Amniotic stem cell (primary cell): ENCODE results near the gene SLC39A3.

Experiments
- DNase-seq: peaks from one replicate; lab custom pipeline; 2025; lab: John Stamatoyannopoulos, UW

SLC39A3 gene, protein sequence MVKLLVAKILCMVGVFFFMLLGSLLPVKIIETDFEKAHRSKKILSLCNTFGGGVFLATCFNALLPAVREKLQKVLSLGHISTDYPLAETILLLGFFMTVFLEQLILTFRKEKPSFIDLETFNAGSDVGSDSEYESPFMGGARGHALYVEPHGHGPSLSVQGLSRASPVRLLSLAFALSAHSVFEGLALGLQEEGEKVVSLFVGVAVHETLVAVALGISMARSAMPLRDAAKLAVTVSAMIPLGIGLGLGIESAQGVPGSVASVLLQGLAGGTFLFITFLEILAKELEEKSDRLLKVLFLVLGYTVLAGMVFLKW

GRCh38 chr19:2739602-2740313 is at the start of gene SLC39A3:
SLC39A3 (minus strand) TSS chr19:2740017; CDS start chr19:2737257, 2,760 bp downstream.
- peak; percentile 95 for DNase-seq

- no peak for DNase-seq
Observed at GRCh38 chr19:2788237-2788636, 48.4 kb upstream of the SLC39A3 start.

GRCh38 chr19:2787115-2787514 is 47.3 kb upstream of the SLC39A3 start:
- DNase-seq, result no peak

DNA sequence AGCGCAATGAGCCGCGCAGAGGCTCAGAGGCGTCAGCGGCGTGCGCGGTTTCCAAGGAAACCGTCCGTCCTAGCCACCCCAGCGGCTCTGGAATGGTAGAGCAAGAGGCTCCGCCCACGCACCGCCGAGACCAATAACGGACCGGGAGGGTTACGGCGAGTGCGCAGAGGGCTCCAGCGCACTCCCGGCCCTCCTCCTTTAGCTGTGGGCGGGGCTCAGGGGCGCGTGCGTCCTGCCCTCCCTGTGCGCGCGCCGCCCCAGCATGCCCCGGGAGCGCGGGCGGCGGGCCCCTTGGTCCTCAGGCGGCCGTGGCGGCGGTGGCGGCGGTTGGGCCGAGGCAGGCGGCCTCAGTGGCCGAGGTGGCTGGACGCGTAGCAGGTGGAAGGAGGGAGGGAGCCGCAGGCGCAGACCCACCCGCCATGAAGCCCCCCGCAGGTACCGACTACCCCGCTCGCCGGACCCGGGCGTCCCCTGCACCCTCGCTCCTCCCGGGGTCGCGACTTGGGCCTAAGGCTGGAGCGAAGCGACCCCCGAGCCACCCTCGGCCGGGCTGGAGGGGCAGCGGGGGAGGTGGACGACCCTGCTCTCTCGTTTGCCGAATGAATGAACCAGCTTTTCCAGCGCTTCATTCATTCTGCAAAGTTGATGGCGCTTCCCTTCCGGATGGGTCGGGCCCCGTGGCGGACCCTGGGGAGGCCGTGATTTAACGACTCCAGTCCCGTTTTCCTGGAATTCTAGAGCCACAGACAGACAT is 45.6 kb upstream of the SLC39A3 start, which contains the start of gene THOP1:
Gene THOP1, plus strand, starts transcription at position 260 of the 754 bp plus-strand sequence. Its CDS starts 160 bp downstream, at position 420.
- DNase-seq, result peak; percentile 98

- no peak for DNase-seq
Observed at GRCh38 chr19:2783781-2784145, 43.9 kb upstream of the SLC39A3 start.

DNA sequence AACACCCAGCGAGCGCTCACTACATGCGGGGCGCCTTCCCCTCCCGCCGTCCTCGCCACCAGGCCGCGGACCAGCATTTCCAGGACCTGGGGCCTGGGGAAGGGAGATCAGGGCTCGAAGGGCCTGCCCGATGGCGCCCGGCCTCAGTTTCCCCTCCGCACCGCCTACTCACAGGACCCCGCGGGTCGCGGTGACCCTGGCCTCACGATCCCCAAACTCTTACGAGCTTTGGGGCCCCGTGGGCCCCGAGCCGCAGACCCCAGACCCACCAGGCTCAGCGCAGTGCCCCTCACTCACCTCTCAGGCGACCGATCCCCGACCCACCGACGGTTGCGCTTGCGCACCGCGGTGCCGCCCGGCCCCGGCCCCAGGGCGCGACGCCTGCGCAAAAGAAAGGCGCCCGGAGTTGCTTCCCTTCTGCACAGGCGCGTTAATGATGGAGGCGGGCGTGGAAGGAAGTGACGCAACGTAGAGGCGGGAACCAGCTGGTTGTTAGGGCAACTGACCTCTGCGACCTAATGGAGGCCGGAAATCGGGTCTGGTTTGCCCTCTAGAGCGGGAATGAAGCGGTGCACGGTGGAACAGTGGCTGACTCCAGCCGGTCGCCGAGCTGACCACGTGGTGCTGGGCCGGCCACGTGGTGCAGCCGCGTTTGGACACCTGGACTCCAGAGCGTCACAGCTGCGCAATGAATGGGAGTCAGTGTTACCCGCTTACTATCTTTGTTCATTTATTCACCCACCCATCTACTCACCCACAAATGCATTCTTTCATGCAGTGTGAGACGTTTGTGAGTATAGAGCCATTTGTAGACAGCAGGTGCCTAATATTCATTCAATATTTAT is 43.3 kb upstream of the SLC39A3 start, which contains the start of gene SGTA:
Gene SGTA, minus strand, starts transcription at position 338 of the 845 bp plus-strand sequence. CDS start 14,205 bp downstream, outside the sequence.
- DNase-seq, result peak; percentile 99

DNA sequence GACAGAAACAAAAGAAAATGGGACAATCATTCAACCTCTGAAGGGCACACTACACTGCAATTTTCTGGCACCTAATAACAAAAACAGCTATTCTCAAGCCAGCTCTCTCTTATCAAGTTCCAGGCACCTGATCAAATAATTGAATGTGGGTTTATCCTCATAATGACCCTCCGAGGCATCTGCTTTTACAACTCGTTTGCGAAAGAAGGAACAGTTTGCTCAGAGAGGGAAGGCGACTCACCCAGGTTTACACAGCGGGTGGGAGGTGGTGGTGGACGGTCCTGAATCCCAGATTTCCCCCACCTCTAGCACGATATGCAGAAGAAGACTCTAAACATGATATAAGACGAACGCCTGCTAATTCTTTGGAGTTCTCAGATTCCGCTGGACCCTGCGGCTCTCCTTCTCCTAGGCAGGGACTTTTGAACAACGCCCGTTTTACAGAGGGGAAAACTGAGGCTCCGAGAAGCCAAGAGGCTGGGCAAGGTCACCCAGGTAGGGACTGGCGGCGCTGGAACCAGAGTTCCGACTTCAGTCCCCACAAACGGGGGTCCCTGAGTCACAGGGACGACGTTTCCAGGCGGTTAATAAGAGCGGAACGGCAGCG is 42.6 kb upstream of the SLC39A3 start:
- DNase-seq, result no peak

DNA sequence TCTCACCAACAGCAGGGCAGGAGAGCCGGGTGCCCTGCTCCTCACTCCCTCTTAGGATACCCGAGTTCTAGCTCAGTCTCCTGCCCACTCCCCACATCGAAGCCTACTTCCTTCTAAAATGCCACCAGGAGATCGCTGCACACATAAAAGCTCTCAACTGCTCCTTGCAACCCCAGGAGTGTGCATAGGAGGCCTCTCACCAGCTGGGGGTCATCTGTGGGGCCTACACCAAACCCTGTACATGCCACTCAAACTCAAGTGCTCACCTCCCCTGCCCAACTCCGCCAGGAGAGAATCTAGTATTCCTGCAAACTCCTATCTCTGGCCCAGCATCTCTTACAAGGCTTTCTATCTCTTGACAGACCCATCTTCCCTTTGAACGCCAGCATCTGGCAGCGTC is 40.5 kb upstream of the SLC39A3 start:
- DNase-seq, result no peak

- no peak for DNase-seq
Observed at GRCh38 chr19:2779121-2779740, 39.4 kb upstream of the SLC39A3 start.

- DNase-seq, result no peak
Observed at GRCh38 chr19:2777952-2778683, 38.3 kb upstream of the SLC39A3 start.

DNA sequence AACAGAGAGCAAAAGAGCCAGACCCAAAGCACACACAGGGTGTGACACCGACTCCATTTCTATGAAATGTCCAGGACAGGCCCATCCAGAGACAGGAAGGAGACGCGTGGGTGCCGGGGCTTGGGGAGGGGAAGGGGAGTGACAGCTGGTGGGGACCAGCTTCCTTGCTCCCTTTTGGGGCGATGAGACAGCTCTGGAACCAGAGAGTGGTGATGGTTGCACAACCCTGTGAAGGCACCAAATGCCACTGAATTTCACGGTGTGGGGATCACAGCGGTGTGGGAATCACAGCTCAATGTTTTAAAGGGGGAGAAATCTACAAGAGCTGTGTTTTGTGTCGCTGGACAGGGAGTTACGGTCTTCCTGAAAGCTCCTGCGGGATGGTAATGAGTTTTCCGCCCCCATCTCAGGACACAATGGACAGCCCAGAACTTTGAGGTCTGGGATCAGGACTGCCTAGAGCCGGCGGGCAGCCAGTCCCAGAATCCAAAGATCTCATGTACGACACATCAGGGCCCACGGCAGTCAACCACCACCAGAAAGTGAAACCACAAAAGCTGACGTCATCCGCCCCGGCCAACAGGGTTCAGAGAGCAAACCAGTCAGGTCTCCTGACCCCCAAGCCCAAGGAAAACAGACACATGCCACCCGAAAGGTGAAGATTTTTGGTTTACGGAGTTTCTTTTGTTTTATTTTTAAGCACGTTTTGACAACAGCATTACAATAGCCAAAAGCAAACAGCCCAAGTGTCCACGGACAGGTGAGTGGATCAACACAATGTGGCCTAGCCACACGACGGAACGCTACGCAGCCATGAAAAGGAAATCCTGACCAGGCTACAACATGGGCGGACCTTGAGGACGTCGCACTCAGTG is 36.0 kb upstream of the SLC39A3 start:
- DNase-seq, result no peak

DNA sequence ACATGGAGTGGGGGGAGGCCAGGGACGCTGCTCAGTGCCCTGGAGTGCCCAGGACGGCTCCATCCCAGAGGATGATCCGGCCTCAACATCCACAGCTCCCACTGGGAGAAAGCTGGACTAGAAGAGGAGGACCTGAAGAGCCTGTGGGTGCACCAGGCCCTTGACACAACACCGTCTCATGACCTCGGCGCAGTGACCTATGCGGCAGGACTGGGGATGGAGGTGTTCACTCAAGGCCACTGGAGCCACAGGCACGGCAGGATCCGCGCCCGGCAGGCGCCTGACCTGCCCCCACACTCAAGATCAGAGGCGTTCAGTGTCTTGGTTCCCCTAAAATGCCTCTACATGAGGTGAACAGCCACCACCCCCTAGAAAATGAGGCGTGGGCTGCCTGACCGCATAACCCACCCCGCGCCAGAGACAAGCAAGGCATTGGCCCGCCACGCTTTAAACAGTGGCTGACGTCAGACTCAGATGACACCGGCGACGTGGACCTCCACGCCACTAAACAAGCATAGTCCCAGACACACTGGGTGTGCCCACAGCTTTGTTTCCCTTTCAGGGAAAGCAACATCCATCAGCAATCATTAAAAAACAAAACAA is 35.2 kb upstream of the SLC39A3 start:
- DNase-seq, result no peak

GRCh38 chr19:2774083-2774679 is 34.4 kb upstream of the SLC39A3 start:
- no peak for DNase-seq

- DNase-seq, result no peak
Observed at GRCh38 chr19:2771786-2772674, 32.2 kb upstream of the SLC39A3 start.

- no peak for DNase-seq
Observed at GRCh38 chr19:2770055-2771013, 30.5 kb upstream of the SLC39A3 start.

- no peak for DNase-seq
Observed at GRCh38 chr19:2769218-2769617, 29.4 kb upstream of the SLC39A3 start.
